Measurements from ENCODE around the gene MASP2. TPM values are rescaled to one million over a fixed set of nuclear protein-coding genes. Genes with fewer than 3 reads are reported as not detected.

Gene MASP2
- polyA plus RNA-seq, 1 of the 3 experiments (the other 2 are of a cell fraction), result not detected

DNA sequence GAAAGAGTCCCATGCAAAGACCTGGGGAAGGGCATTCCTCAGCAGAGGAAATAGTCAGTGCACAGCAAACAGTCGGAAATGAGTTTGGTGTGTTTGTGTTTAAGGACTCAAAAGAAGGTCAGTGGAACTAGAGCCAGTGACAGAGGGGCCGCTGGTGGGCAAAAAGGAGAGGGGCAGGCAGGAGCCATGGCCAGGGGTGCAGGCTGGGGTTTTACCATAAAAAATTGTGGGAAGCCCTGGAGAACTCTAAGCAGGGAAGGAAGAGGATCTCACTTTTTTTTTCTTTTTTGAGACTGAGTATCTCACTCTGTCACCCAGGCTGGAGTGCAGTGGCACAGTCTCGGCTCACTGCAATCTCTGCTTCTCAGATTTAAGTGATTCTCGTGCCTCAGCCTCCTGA is 68.3 kb downstream of the MASP2 start:
- H3K9me3 ChIP-seq, result no peaks in the 10 kb centered on the region

More for the DNA sequence above, 68.3 kb downstream of the MASP2 start:
- no peak overlapping the region for H2AFZ ChIP-seq (ENCODE audit: low read depth)
- no peaks in the 10 kb centered on the region for H3K79me2 ChIP-seq (ENCODE audit: insufficient read depth)
- H3K4me2 ChIP-seq, result no peak overlapping the region
- H4K20me1 ChIP-seq (ENCODE audit: insufficient read depth), result no peaks in the 10 kb centered on the region
- CTCF ChIA-PET, result interaction anchor here (1.2 to 2.5 kb wide), 3 partner anchors 11 to 59 kb away, joined by 3 to 7 read pairs (median 4); no protein-coding TSS in a partner anchor
- 68% methylated on average over 4 of the region's 4 CpGs for WGBS (ENCODE audit: low lambda C conversion rate)
- no peak overlapping the region for H3K9ac ChIP-seq
- H3K4me3 ChIP-seq (ENCODE audit: low read depth in 2 of 2, low read length in 1 of 2), result no peak overlapping the region
- POLR2A ChIA-PET, result no interaction called here
- no peaks in the 10 kb centered on the region for H3K9me2 ChIP-seq
- H3K27ac ChIP-seq (ENCODE audit: low read depth in 2 of 2, low read length in 1 of 2), result no peak overlapping the region
- TF ChIP-seq, protein P1, sequence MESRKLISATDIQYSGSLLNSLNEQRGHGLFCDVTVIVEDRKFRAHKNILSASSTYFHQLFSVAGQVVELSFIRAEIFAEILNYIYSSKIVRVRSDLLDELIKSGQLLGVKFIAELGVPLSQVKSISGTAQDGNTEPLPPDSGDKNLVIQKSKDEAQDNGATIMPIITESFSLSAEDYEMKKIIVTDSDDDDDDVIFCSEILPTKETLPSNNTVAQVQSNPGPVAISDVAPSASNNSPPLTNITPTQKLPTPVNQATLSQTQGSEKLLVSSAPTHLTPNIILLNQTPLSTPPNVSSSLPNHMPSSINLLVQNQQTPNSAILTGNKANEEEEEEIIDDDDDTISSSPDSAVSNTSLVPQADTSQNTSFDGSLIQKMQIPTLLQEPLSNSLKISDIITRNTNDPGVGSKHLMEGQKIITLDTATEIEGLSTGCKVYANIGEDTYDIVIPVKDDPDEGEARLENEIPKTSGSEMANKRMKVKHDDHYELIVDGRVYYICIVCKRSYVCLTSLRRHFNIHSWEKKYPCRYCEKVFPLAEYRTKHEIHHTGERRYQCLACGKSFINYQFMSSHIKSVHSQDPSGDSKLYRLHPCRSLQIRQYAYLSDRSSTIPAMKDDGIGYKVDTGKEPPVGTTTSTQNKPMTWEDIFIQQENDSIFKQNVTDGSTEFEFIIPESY (IDR thresholded peaks at IDR 0.05; ENCODE audit: borderline replicate concordance, low read depth), result no peak
- TF ChIP-seq, protein P2, sequence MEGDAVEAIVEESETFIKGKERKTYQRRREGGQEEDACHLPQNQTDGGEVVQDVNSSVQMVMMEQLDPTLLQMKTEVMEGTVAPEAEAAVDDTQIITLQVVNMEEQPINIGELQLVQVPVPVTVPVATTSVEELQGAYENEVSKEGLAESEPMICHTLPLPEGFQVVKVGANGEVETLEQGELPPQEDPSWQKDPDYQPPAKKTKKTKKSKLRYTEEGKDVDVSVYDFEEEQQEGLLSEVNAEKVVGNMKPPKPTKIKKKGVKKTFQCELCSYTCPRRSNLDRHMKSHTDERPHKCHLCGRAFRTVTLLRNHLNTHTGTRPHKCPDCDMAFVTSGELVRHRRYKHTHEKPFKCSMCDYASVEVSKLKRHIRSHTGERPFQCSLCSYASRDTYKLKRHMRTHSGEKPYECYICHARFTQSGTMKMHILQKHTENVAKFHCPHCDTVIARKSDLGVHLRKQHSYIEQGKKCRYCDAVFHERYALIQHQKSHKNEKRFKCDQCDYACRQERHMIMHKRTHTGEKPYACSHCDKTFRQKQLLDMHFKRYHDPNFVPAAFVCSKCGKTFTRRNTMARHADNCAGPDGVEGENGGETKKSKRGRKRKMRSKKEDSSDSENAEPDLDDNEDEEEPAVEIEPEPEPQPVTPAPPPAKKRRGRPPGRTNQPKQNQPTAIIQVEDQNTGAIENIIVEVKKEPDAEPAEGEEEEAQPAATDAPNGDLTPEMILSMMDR (IDR thresholded peaks at IDR 0.05), result no peak
- H3K36me3 ChIP-seq (replicated peaks in 1 of 2; ENCODE audit: control insufficient read depth in 1 of 2, insufficient read depth in 2 of 2, low read length in 1 of 2), result no peaks in the 10 kb centered on the region
- no peaks in the 10 kb centered on the region for H3K27me3 ChIP-seq (ENCODE audit: insufficient read depth)
- DNase-seq, result no peak
- peaks cover 9% of the 10 kb centered on the region for H3F3A ChIP-seq (replicated peaks; ENCODE audit: insufficient read depth)
- peaks cover 7 to 10% of the 10 kb centered on the region in 2 experiments; a peak in 2 of 4 replicates for H3K4me1 ChIP-seq (ENCODE audit: control insufficient read depth in 1 of 2, insufficient read depth in 2 of 2, low read depth in 1 of 2, low read length in 1 of 2)

Other genes with a start within 250 kb of the MASP2 start
- 156 and 207 TPM in 2 replicates for gene TARDBP, start 34.6 kb downstream of the MASP2 start, polyA plus RNA-seq (2012; rRNA removed)
- 60.9 and 105 TPM in 2 replicates for gene SRM, start 12.8 kb upstream of the MASP2 start, polyA plus RNA-seq (2012; rRNA removed)
- gene EXOSC10, start 52.6 kb upstream of the MASP2 start, polyA plus RNA-seq (2012; rRNA removed), result 62.5 and 79.8 TPM in 2 replicates
- gene ANGPTL7, start 142.1 kb upstream of the MASP2 start, polyA plus RNA-seq (2012; rRNA removed), result 0.08 and 0.16 TPM in 2 replicates
- 20.9 and 26.4 TPM in 2 replicates for gene MTOR, start 215.3 kb upstream of the MASP2 start, polyA plus RNA-seq (2012; rRNA removed)
- 13.7 and 15.7 TPM in 2 replicates for gene UBIAD1, start 226.0 kb upstream of the MASP2 start, polyA plus RNA-seq (2012; rRNA removed)

All from SK-N-SH (cell line).